Astrocyte (in vitro differentiated cells and primary cell): ENCODE data around the gene PAIP2B. TPM values are rescaled to one million over a fixed set of nuclear protein-coding genes. Genes with fewer than 3 reads are reported as not detected.

ENCODE experiments used
- DNase-seq: peaks from one replicate; pipeline ENCODE4 v3.0.0-alpha.2; 2010; ENCODE audit warnings: low read depth
- FAIRE-seq: peaks from 2 replicates; lab custom pipeline; 2011; peaks lifted over from hg19 to GRCh38; lab: Jason Lieb, UNC
- H2AFZ ChIP-seq: 2 replicates; pipeline ENCODE4 v1.6.0; 2012; ENCODE audit warnings: low read depth, low read length, inconsistent platforms
- H3K27ac ChIP-seq: 2 replicates; pipeline ENCODE4 v1.5.1; 2011; ENCODE audit warnings: low read depth, low read length, inconsistent platforms
- H3K27me3 ChIP-seq: 2 replicates; pipeline ENCODE4 v1.6.0; 2011; ENCODE audit warnings: low read length, inconsistent platforms; ENCODE audit not compliant: insufficient read depth
- H3K36me3 ChIP-seq: 2 replicates; pipeline ENCODE4 v1.5.1; 2011; ENCODE audit warnings: low read length, inconsistent platforms; ENCODE audit not compliant: insufficient read depth
- H3K4me1 ChIP-seq: 2 replicates; pipeline ENCODE4 v1.5.1; 2011; ENCODE audit warnings: low read length, inconsistent platforms; ENCODE audit not compliant: insufficient read depth
- H3K4me2 ChIP-seq: 2 replicates; pipeline ENCODE4 v1.6.0; 2012; ENCODE audit warnings: low read length, inconsistent platforms
- H3K4me3 ChIP-seq: 2 replicates; pipeline ENCODE4 v1.5.1; 2011; ENCODE audit warnings: low read depth, mild to moderate bottlenecking, low read length, inconsistent platforms; ENCODE audit not compliant: insufficient read depth
- H3K79me2 ChIP-seq: 2 replicates; pipeline ENCODE4 v1.6.0; 2012; ENCODE audit warnings: mild to moderate bottlenecking, low read length, inconsistent platforms; ENCODE audit not compliant: insufficient read depth
- H3K9ac ChIP-seq: 2 replicates; pipeline ENCODE4 v1.6.0; 2012; ENCODE audit warnings: mild to moderate bottlenecking, low read length, inconsistent platforms
- H3K9me3 ChIP-seq: 2 replicates; pipeline ENCODE4 v1.5.1; 2012; ENCODE audit warnings: low read depth, mild to moderate bottlenecking, low read length, inconsistent platforms; ENCODE audit not compliant: insufficient read depth
- H4K20me1 ChIP-seq: 2 replicates; pipeline ENCODE4 v1.6.0; 2012; ENCODE audit warnings: low read length, inconsistent platforms; ENCODE audit not compliant: insufficient read depth
- H3K27ac Mint-ChIP-seq: one replicate; pipeline ENCODE4 v1.8.0; 2021; ENCODE audit warnings: mild to moderate bottlenecking, mixed read lengths; ENCODE audit not compliant: unreplicated experiment
- H3K27me3 Mint-ChIP-seq: one replicate; pipeline ENCODE4 v1.8.0; 2021; ENCODE audit warnings: low read depth, mixed read lengths; ENCODE audit not compliant: unreplicated experiment
- H3K36me3 Mint-ChIP-seq: one replicate; pipeline ENCODE4 v1.8.0; 2021; ENCODE audit warnings: low read depth, mixed read lengths; ENCODE audit not compliant: unreplicated experiment
- H3K4me1 Mint-ChIP-seq: one replicate; pipeline ENCODE4 v1.8.0; 2021; ENCODE audit warnings: low read depth, mixed read lengths; ENCODE audit not compliant: unreplicated experiment
- H3K4me3 Mint-ChIP-seq: one replicate; pipeline ENCODE4 v1.8.0; 2021; ENCODE audit warnings: mild to moderate bottlenecking, moderate library complexity, mixed read lengths; ENCODE audit not compliant: unreplicated experiment
- H3K9me3 Mint-ChIP-seq: one replicate; pipeline ENCODE4 v1.8.0; 2021; ENCODE audit warnings: mild to moderate bottlenecking, mixed read lengths; ENCODE audit not compliant: unreplicated experiment
- CTCF ChIP-seq: IDR thresholded peaks from 2 replicates; pipeline ENCODE4 v1.5.1; 2011; ENCODE audit warnings: low read depth, mild to moderate bottlenecking, inconsistent platforms, low read length, moderate library complexity; ENCODE audit not compliant: insufficient read depth
- EZH2 ChIP-seq: IDR thresholded peaks from 2 replicates; pipeline ENCODE4 v1.6.1; 2012; ENCODE audit warnings: mild to moderate bottlenecking, low read length, inconsistent platforms; ENCODE audit not compliant: insufficient read depth
- total RNA-seq: library from RNA; stranded (reverse); gene quantifications from 2 replicates; pipeline ENCODE4 v1.2.1, GENCODE V29; 2021

PAIP2B gene
- total RNA-seq, 1 donor from 2014 or later, result 1.7 TPM

GRCh38 chr2:71174207-71174606, 52.7 kb downstream of the PAIP2B start:
- Mint-ChIP-seq H3K27me3 (peaks cover 36% of the 10 kb centered on the region), H3K4me3 (no peak overlapping the region), H3K27ac (no peak overlapping the region), H3K9me3 (peaks cover 4% of the 10 kb centered on the region), H3K4me1 (no peaks in the 10 kb centered on the region), H3K36me3 (no peaks in the 10 kb centered on the region)
- no peak for DNase-seq
- Histone ChIP-seq H3K9ac (no peak overlapping the region), H3K4me3 (no peak overlapping the region), H3K36me3 (no peaks in the 10 kb centered on the region), H3K27me3 (peaks cover 12% of the 10 kb centered on the region), H4K20me1 (no peaks in the 10 kb centered on the region), H2AFZ (no peak overlapping the region), H3K4me1 (no peaks in the 10 kb centered on the region), H3K27ac (no peak overlapping the region), H3K4me2 (no peak overlapping the region), H3K9me3 (no peaks in the 10 kb centered on the region), H3K79me2 (no peaks in the 10 kb centered on the region)
- TF ChIP-seq EZH2 (no peak), CTCF (no peak)
- no peak for FAIRE-seq

GRCh38 chr2:71173096-71173495, 53.8 kb downstream of the PAIP2B start:
- Histone ChIP-seq H3K9me3 (no peaks in the 10 kb centered on the region), H4K20me1 (no peaks in the 10 kb centered on the region), H2AFZ (no peak overlapping the region), H3K9ac (no peak overlapping the region), H3K4me1 (no peaks in the 10 kb centered on the region), H3K79me2 (no peaks in the 10 kb centered on the region), H3K4me3 (no peak overlapping the region), H3K4me2 (no peak overlapping the region), H3K27me3 (peaks cover 10% of the 10 kb centered on the region), H3K36me3 (no peaks in the 10 kb centered on the region), H3K27ac (no peak overlapping the region)
- H3K9me3 Mint-ChIP-seq, result peaks cover 4% of the 10 kb centered on the region
- no peaks in the 10 kb centered on the region for H3K36me3 Mint-ChIP-seq
- TF ChIP-seq CTCF (no peak), EZH2 (no peak)
- no peak for DNase-seq
- peak overlapping the region; percentile 29 for H3K27ac Mint-ChIP-seq
- peaks cover 3% of the 10 kb centered on the region for H3K4me1 Mint-ChIP-seq
- peaks cover 33% of the 10 kb centered on the region for H3K27me3 Mint-ChIP-seq
- no peak for FAIRE-seq
- no peak overlapping the region for H3K4me3 Mint-ChIP-seq

- no peak for FAIRE-seq
- no peaks in the 10 kb centered on the region for H3K9me3 Mint-ChIP-seq
- H3K4me3 Mint-ChIP-seq, result no peak overlapping the region
- Histone ChIP-seq H3K4me3 (no peak overlapping the region), H3K4me2 (no peak overlapping the region), H3K27ac (no peak overlapping the region), H3K36me3 (no peaks in the 10 kb centered on the region), H3K79me2 (no peaks in the 10 kb centered on the region), H2AFZ (no peak overlapping the region), H3K9ac (no peak overlapping the region), H3K9me3 (no peaks in the 10 kb centered on the region), H3K27me3 (no peaks in the 10 kb centered on the region), H4K20me1 (no peaks in the 10 kb centered on the region), H3K4me1 (no peaks in the 10 kb centered on the region)
- no peak for DNase-seq
- H3K27ac Mint-ChIP-seq, result no peak overlapping the region
- H3K36me3 Mint-ChIP-seq, result peaks cover 1% of the 10 kb centered on the region
- H3K4me1 Mint-ChIP-seq, result peaks cover 5% of the 10 kb centered on the region
- no peak for TF ChIP-seq EZH2
- no peak for TF ChIP-seq CTCF
- H3K27me3 Mint-ChIP-seq, result peaks cover 25% of the 10 kb centered on the region
Measured at GRCh38 chr2:71166812-71167211, 60.1 kb downstream of the PAIP2B start.
